Measurements from ENCODE around the gene DNAH12.
"Not testable (repeated sequence)": the region's sequence is repeated elsewhere in the genome, so short reads cannot be mapped to it uniquely, and the experiment has no call there.

Gene DNAH12

DNA sequence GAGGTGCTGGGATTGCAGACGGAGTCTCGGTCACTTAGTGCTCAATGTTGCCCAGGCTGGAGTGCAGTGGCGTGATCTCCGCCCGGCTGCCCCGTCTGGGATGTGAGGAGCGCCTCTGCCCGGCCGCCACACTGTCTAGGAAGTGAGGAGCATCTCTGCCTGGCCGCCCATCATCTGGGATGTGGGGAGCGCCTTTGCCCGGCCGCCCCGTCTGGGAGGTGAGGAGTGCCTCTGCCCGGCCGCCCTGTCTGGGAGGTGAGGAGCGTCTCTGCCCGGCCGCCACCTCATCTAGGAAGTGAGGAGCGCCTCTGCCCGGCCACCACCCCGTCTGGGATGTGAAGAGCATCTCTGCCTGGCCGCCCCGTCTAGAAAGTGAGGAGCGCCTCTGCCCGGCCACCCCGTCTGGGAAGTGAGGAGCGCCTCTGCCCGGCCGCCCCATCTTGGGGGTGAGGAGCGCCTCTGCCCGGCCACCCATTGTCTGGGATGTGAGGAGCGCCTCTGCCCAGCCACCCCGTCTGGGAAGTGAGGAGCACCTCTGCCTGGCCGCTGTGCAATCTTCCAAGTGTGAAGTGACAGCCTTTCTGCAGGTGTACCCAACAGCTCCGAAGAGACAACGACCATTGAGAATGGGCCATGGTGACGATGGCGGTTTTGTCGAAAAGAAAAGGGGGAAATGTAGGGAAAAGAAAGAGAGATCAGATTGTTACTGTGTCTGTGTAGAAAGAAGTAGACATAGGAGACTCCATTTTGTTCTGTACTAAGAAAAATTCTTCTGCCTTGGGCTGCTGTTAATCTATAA lies 205.7 kb downstream of the DNAH12 start:
- DNase-seq (ENCODE audit: extremely low read depth in 1 of 2, low read depth in 1 of 2): not testable (repeated sequence)

DNA sequence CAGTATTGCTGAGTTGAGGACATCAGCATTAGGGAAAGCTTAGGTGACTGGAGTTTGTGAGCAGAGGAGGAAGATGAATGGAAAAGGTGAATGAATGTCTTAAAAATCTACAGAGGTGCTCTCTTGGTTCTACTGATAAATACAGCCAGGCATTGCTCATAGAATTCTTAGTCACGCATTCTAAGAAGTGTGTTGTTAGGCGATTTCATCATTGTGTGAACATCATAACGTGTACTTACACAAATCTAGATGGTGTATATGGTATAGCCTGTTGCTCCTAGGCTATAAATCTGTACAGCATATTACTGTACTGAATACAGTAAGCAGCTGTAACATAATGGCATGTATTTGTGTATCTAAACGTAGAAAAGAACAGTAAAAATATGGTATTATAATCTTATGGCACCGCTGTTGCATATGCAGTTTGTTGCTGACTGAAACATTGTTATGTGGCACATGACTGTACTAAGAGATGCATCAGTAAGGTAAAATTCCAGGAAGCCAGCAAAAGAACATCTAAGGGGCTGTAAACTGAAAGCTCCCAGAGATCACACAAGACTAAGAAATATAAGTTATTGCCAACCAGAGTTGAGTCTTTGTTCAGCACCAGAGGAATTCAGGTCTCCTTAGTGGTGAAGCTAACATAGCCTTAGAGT lies 208.7 kb downstream of the DNAH12 start:
- no peak for DNase-seq (ENCODE audit: extremely low read depth in 1 of 2, low read depth in 1 of 2)

DNA sequence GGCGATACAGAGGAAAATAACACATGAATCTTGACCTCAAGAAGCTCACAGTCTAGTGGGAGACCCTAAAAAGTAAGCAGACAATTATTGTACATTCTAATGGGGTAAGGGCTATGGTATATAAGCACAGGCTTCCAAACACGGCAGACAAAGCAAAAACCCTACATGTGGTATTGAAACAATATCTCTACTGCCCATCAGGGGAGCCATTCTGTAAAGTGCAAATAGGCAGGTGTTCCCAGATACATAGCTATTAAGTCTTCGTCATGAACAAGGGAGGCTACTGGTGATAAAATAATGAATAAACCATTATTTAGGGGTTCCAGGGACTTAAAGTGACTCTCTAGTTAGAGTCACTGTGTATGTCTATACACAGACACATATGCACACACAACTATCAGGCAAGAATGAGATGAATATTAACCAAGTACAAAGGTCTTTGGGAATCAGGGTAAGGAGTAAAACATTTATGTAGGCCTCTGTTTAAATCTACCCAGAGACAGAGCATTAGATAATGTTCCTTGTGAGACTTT lies 213.0 kb downstream of the DNAH12 start:
- no peak for DNase-seq (ENCODE audit: extremely low read depth in 1 of 2, low read depth in 1 of 2)

DNA sequence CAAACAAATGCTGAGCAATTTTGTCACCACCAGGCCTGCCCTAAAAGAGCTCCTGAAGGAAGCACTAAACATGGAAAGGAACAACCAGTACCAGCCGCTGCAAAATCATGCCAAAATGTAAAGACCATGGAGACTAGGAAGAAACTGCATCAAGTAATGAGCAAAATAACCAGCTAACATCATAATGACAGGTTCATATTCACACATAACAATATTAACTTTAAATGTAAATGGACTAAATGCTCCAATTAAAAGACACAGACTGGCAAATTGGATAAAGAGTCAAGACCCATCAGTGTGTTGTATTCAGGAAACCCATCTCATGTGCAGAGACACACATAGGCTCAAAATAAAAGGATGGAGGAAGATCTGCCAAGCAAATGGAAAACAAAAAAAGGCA lies 217.6 kb downstream of the DNAH12 start:
- not testable (repeated sequence) for DNase-seq (ENCODE audit: extremely low read depth in 1 of 2, low read depth in 1 of 2)

DNA sequence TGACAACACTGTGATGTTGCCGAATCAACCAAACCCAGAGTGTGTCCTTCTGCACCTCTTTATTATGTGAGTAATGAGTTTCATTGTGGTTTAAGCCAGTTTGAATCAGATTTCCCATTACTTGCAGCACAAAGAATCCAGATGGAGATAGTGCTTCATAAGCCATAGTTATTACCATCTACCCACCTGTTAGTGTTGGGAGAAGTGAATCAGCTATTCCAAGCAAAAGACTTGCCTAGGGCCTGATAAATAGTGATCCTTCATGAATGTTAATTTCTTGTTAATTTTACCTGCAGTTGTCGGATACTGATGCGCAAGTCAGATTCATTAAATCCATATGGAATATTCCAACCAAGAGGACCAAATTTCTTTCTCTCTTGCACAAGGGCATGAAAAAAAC lies 229.9 kb downstream of the DNAH12 start:
- DNase-seq (ENCODE audit: extremely low read depth in 1 of 2, low read depth in 1 of 2): no peak

DNA sequence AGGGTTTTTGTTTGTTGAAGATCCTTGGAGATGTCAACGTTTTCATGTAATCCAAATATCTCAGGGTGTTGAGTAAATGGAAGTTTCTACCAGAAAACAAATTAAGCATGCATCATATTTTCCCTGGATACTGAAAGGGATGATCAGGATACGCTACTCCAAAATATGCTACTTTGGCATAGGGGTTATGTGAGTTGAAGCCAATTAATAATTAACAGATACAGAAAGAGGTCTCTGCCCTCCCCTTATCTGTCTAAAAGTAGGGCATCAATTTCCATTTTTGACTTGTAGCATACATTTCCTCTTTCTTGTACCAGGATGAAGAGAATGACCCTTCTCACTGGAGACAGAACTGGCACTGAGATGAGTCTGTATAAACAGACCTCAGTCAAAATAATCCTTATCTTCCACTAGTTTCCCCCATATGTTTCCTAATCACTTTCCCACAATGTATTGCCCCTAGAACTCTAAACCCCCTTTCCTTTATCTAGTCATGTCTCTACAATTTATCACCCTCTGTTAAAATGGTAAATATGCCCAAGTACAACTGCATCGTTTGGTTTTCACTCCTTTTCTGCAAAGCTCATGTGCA lies 234.3 kb downstream of the DNAH12 start:
- DNase-seq (ENCODE audit: extremely low read depth in 1 of 2, low read depth in 1 of 2): no peak

DNA sequence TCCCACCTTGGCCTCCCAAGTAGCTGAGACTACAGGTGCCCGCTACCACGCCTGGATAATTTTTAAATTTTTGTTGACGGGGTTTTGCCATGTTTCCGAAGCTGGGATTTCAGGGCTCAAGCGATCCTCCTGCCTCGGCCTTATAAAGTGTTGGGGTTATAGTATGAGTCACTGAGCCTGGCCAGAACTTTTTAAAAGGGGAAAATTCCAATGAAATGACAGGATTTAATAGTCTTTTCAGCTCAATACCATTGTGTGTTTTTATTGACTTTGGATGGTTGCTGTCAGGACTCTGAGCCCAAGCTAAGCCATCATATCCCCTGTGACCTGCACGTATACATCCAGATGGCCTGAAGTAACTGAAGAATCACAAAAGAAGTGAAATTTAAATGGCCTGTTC lies 240.6 kb downstream of the DNAH12 start:
- DNase-seq (ENCODE audit: extremely low read depth in 1 of 2, low read depth in 1 of 2): not testable (repeated sequence)

DNA sequence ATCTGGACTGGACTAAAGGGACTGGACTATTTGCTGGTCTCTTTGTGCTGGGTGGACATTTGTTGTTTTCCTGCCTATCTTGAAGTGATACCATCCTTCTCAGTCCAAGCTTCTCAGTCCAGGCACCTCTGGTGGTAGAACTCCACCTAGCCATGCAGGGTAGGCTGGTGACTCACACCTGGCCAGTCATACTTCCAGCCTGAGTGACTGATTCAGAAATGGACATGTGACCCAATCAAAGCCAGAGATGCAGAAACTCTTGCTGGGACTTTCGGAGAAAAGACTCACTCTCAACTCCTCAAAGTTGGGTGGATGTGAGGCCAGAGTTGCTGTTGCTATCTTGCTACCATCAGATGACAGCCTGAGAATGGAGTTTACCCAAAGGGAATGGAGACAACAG lies 246.1 kb downstream of the DNAH12 start:
- DNase-seq (ENCODE audit: extremely low read depth in 1 of 2, low read depth in 1 of 2): peak in 1 of 2 donors; percentile 3

DNA sequence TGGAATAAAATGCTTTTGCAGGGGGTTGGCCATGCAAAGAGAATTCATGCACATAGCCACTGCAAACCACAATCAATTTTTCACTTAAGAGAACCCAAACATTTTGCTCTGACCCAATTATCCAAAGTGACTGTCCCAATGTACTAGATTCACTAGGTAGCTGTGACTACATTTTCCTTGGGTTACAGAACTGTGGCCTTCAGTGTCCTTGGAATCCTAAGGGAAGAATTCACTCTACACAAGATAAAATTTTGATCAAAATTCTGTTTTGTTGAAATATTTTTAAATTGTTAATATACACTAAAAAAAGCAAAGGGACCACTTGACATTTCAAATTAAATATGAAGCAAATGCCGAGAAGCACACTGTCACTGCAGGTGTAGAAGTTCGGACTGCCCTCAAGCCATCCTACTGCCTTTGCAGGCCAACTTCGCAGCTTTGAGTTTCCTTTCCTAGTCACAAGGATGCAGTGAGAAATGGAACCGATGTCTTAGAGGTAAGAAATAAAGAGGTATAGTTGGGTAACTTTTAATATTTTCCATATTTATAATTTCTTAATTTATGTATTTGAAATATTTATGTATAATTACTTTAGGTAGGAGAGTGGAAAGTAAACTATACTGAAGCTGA lies 251.1 kb downstream of the DNAH12 start:
- no peak for DNase-seq (ENCODE audit: extremely low read depth in 1 of 2, low read depth in 1 of 2)

DNA sequence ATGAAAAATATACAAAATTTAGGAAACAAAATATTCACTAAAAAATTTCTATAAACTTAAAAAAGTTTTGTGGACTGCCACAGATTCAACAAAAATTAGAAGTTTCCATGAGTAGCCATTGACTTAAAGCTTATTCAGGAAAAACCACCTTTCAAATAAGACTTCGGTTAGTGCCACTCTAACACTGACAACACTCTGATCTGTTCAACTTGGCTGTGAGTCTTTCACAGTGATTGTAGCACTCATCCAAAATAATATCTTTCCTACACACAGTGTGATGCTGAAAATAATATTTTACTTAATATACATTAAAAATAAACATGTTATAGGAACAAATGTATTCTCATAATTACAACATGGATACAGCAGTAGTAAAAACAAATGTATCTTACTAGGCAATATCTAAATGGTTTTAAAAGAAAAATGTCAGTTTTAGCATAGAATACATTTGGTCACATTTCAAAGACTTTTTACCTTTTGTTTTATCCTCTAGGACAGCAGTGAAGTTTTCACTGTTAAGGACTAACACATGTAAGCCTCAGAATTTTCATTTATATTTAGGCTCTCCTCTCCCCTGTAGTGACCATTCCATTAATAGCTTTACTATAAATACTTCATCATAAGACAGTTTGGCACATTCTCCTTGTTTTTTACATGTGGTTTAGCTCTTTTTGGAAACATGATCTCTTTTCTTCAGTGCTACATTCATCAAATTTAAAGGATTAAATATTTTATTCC lies 251.8 kb downstream of the DNAH12 start, which contains the start of gene ASB14:
Gene ASB14 (minus strand): TSS at position 527 of the 738 bp plus-strand sequence. CDS start 652 bp downstream, outside the sequence.
- DNase-seq (ENCODE audit: extremely low read depth in 1 of 2, low read depth in 1 of 2): no peak

DNA sequence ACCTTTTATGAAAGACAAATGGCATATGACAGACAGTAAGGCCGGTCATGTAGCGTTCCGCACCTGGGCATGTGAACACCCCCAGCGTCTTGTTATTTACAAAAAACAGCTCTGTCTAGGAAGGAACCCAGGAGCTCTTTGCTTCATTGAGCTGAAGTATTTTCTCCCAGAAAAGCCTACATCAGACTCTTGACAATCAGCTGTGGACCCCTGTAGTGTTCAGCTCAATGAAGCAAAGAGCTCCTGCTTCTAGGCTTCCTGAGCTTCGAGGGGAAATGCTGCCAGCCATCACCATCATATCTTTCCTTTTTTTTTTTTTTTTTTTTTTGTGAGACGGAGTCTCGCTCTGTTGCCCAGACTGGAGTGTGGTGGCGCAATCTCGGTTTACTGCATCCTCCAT lies 255.7 kb downstream of the DNAH12 start:
- DNase-seq (ENCODE audit: extremely low read depth in 1 of 2, low read depth in 1 of 2): no peak

DNA sequence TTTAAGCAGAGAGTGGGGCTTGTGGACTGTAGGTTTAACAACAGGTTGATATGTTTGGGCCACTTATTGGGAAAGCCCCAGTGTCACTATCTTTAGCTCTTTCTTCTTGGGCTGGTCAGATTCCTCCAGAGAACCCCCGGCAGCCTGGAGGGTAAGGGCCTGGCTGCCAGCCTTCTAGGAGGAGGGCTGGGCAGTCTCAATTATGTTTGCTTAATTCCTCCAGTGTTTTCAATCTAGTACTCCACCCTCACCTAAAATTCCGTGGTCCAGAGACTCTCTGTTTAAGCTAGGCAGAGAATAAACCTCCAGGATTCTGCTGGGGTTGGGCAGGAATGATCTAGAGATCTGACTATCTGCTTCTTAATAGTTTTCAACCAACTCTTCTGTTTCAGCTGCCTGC lies 256.9 kb downstream of the DNAH12 start:
- no peak for DNase-seq (ENCODE audit: extremely low read depth in 1 of 2, low read depth in 1 of 2)

DNA sequence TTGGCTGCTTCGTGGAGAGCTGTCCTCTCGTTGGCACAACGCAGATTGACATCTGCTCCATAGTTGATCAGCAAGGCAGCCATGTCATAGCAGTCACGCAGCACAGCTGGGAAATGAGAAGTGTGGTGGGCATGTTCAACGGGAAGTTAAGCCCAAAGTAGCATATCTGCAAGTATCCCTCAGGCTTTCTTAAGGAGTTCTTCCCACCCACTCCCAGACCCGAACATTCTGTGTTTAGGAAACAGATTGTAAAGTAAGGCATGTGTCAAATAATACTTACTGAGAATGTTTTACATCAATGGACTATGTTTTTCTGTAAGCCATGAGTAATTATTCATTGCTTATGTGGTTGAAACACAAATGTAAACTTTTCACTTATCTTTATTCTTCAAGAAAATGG lies 260.8 kb downstream of the DNAH12 start:
- no peak for DNase-seq (ENCODE audit: extremely low read depth in 1 of 2, low read depth in 1 of 2)

DNA sequence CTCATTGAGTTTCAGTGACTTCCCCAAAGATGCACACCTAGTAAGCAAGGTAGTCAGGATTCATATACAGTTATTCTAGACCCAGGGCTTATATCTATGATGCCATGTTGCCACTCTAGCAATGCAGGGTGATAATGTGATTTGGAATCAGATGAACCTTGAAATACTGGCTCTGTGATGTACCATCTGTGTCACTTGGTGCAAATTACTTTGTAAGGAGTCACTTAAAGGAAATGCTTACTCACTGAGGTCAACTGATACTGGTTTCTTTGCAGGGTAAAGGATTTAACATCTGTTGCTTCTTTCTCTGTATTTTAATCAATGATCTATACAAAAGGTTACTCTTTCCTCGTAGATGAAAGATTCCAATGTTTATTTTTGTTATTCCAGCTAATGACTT lies 262.4 kb downstream of the DNAH12 start:
- DNase-seq (ENCODE audit: extremely low read depth in 1 of 2, low read depth in 1 of 2): no peak

DNA sequence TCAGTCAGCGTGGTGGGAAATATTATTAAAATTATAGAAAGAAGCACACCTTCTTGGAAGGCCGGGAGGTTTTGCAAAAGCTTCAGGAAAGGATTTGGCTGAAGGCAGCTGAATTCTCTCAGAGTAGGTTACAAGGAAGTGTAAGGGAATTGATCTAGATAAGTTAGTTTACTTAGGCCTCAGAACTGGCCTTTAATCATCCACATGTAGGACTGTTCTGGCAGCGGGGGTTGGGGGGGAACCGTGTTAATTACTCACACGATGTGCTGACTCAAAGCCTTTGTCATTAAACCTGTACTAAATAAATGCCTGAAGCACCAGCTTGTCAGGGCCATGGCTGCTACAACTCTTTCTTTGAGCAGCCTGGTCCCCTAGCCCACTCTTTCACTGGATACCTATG lies 264.5 kb downstream of the DNAH12 start:
- DNase-seq (ENCODE audit: extremely low read depth in 1 of 2, low read depth in 1 of 2): no peak

DNA sequence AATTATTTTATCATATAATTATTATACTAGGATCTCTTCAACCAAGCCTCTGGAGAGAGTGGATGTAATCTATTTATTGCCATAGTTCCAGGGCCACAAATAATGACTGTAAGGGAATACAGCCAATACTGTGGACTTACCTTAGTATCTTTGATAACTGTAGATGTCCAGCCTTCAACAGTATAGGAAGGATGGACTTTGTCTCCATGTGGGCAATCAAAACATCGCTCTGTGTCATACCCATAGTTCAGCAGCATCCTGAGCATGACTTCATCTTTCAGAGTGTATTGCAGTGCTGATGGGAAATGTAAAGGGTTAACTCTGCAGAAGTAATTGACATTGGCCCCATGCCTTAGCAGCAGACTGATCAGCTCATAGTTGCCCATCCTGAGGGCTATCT lies 265.9 kb downstream of the DNAH12 start:
- DNase-seq (ENCODE audit: extremely low read depth in 1 of 2, low read depth in 1 of 2): no peak

DNA sequence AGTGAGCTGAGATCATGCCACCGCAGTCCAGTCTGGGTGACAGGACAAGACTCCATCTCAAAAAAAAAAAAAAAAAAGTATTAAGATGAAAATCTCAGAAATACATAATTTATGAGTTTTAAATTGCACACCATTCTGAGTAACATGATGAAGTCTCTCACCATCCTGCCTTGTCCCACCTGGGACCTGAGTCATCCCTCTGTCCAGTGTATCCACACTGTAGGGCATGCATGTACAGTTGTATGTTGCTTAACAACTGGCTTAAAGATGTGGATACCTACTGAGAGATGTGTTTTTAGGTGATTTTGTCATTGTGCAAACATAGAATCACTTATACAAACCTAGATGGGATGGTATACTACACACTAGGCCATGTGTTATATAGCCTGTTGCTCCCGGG lies 268.8 kb downstream of the DNAH12 start:
- no peak for DNase-seq (ENCODE audit: extremely low read depth in 1 of 2, low read depth in 1 of 2)

DNA sequence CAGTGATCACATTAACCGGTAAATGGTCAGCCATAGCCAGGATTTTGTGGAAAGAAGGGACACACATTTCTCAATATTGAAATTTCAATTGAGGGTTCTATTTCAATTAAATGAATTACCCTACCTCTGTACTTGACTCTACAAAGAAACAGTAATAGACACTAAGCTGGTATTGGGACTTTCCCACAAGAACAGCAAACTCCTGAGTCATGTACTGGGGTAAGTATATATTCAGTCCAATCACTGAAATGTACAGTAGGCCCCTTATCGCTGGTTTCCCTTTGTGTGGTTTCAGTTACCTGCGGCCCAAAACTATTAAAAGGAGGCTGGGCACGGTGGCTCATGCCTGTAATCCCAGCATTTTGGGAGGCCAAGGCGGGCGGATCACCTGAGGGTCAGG lies 269.3 kb downstream of the DNAH12 start:
- DNase-seq (ENCODE audit: extremely low read depth in 1 of 2, low read depth in 1 of 2): no peak

DNA sequence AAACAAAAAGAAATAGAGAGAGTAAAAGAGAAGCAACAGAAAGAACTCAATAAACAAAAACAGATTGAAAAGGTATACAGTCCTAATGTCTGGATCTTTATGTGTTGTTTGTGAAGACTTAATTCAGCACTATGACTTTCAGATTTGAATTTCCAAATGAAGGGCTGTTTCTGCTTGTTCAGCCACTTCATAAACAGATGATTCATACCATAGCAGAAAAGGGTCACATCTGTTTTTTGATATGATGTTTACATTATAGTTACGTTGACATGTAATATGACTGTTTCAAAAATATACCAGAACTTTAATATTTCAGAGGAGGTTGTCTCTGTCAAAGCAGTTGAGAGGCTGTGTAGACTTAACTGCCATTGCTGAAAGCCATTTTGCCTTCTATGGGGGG lies 275.7 kb downstream of the DNAH12 start:
- no peak for DNase-seq (ENCODE audit: extremely low read depth in 1 of 2, low read depth in 1 of 2)

DNA sequence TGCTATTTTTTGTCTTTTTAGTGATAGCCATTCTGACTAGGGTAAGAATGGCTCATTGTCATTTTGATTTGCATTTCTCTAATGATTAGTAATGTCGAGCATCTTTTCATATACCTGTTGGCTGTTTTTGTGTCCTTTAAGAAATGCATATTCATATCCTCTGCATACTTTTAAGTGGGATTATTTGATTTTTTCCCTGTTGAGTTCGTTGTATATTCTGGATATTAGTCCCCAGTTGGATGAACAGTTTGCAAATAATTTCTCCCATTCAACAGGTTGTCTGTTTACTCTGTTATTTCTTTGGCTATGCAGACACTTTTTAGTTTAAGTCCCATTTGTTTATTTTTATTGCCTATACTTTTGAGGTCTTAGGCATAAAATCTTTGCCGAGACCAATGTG lies 282.2 kb downstream of the DNAH12 start:
- no peak for DNase-seq (ENCODE audit: extremely low read depth in 1 of 2, low read depth in 1 of 2)

DNA sequence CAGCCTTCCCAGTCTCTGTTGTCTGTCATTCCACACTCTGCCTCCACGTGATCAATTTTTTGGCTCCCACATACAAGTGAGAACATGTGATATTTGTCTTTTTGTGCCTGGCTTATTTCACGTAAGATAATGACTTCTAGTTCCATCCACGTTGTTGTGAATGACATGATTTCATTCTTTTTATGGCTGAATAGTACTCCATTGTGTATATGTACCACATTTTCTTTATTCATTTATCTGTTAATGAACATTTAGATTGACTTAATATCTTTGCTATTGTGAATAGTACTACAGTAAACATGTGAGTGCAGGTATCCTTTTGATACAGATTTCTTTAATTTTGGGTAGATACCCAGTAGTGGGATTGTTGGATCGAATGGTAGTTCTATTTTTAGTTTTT lies 283.0 kb downstream of the DNAH12 start:
- no peak for DNase-seq (ENCODE audit: extremely low read depth in 1 of 2, low read depth in 1 of 2)
